22Rv1 (cell line): Measurements from ENCODE around the gene GPRC5C.

ENCODE experiments used
- CTCF ChIP-seq: fragments of 450-650 bp; IDR thresholded peaks from 2 replicates; pipeline ENCODE4 v1.5.1; 2017; ENCODE audit warnings: mild to moderate bottlenecking
- ZFX ChIP-seq: fragments of 450-650 bp; IDR thresholded peaks from 2 replicates; pipeline ENCODE4 v1.6.1; 2017; ENCODE audit warnings: antibody characterized with exemption, borderline replicate concordance

DNA sequence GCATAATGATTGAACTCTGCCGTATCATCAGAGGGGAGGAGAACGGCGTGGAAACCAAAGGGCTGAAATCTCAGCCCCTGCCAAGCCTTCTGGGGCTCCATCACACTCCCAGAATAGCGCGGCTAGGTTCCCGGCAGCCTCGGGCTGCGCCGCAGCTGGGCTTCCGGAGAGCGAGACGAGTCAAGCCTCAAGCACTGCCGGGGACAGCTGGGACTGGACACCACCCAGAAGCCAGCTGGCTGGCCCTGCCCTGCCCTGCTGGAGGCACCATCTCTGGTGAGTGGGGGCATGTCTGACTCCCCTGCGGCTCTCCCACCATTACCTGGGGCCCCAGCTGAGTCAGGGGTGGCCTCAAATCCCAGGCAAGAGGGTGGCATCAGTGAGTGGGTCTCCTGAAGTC, 7.2 kb upstream of the GPRC5C start:
- no peak for TF ChIP-seq CTCF
- no peak for TF ChIP-seq ZFX
